RWPE2 (cell line): ENCODE measurements around the gene DES.
"Not testable (repeated sequence)": the region's sequence is repeated elsewhere in the genome, so short reads cannot be mapped to it uniquely, and the experiment has no call there.

Experiments
- ATAC-seq: fragments of 200-7000 bp; cut with Tn5 transposase; 3 replicates; pipeline ENCODE4 v1.9.1; 2021; ENCODE audit warnings: low read depth
- DNase-seq: peaks from one replicate; pipeline ENCODE4 v3.0.0-alpha.2; 2020; ENCODE audit warnings: low spot score
- H3K27ac ChIP-seq: fragments of 450-650 bp; 2 replicates; pipeline ENCODE4 v1.5.1; 2017; ENCODE audit warnings: mild to moderate bottlenecking; ENCODE audit not compliant: poor library complexity, severe bottlenecking
- H3K27me3 ChIP-seq: fragments of 250-450 bp; sonication (Bioruptor Pico); 2 replicates; pipeline ENCODE4 v1.5.1; 2021; ENCODE audit warnings: mild to moderate bottlenecking, moderate library complexity; ENCODE audit not compliant: insufficient read depth, poor library complexity, severe bottlenecking
- H3K36me3 ChIP-seq: fragments of 250-450 bp; sonication (Bioruptor Pico); 2 replicates; pipeline ENCODE4 v1.5.1; 2020; ENCODE audit warnings: low read depth, mild to moderate bottlenecking, moderate library complexity
- H3K4me1 ChIP-seq: fragments of 250-450 bp; sonication (Bioruptor Pico); 2 replicates; pipeline ENCODE4 v1.5.1; 2021; ENCODE audit warnings: mild to moderate bottlenecking, moderate library complexity; ENCODE audit not compliant: insufficient read depth, poor library complexity, severe bottlenecking
- H3K4me3 ChIP-seq: fragments of 250-450 bp; sonication (Bioruptor Pico); 2 replicates; pipeline ENCODE4 v1.5.1; 2021; ENCODE audit warnings: mild to moderate bottlenecking, moderate library complexity; ENCODE audit not compliant: severe bottlenecking
- H3K9me3 ChIP-seq: fragments of 250-450 bp; sonication (Bioruptor Pico); 2 replicates; pipeline ENCODE4 v1.5.1; 2021; ENCODE audit warnings: mild to moderate bottlenecking, moderate library complexity; ENCODE audit not compliant: severe bottlenecking
- TF ChIP-seq, protein P1 (sequence below): fragments of 450-650 bp; IDR thresholded peaks from one replicate; pipeline ENCODE4 v1.5.1; 2017; ENCODE audit warnings: mild to moderate bottlenecking, moderate library complexity; ENCODE audit not compliant: poor library complexity, severe bottlenecking

DES gene

DNA sequence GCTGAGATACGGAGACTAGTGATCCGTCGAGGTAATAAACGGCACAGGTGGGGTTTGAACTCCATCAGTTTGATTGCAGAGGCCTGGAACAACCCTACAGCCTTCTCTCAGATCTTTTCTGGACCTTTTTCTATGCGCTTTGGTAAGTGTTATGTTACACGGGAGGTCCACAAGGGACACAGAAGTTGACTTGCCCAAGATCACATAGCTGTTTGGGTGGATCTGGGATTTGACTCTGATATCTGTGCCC, 29.3 kb upstream of the DES start:
- Histone ChIP-seq H3K9me3 (no peaks in the 10 kb centered on the region), H3K4me3 (peak overlapping the region; percentile 31), H3K4me1 (no peaks in the 10 kb centered on the region), H3K27ac (peak overlapping the region; percentile 68), H3K27me3 (peaks cover 3% of the 10 kb centered on the region), H3K36me3 (peaks cover 20% of the 10 kb centered on the region)
- TF ChIP-seq, protein P1, sequence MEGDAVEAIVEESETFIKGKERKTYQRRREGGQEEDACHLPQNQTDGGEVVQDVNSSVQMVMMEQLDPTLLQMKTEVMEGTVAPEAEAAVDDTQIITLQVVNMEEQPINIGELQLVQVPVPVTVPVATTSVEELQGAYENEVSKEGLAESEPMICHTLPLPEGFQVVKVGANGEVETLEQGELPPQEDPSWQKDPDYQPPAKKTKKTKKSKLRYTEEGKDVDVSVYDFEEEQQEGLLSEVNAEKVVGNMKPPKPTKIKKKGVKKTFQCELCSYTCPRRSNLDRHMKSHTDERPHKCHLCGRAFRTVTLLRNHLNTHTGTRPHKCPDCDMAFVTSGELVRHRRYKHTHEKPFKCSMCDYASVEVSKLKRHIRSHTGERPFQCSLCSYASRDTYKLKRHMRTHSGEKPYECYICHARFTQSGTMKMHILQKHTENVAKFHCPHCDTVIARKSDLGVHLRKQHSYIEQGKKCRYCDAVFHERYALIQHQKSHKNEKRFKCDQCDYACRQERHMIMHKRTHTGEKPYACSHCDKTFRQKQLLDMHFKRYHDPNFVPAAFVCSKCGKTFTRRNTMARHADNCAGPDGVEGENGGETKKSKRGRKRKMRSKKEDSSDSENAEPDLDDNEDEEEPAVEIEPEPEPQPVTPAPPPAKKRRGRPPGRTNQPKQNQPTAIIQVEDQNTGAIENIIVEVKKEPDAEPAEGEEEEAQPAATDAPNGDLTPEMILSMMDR = no peak
- DNase-seq = no peak
- ATAC-seq = no peak

- DNase-seq (no peak), ATAC-seq (no peak)
- H3K27ac ChIP-seq = no peak overlapping the region
- peaks cover 3% of the 10 kb centered on the region for H3K27me3 ChIP-seq
- no peaks in the 10 kb centered on the region for H3K4me1 ChIP-seq
- H3K4me3 ChIP-seq = no peak overlapping the region
- H3K9me3 ChIP-seq = no peaks in the 10 kb centered on the region
- TF ChIP-seq, protein P1 = no peak
- H3K36me3 ChIP-seq = no peaks in the 10 kb centered on the region
Measured at GRCh38 chr2:219392754-219393153, 25.4 kb upstream of the DES start.

- H3K27me3 ChIP-seq, DNase-seq, H3K36me3 ChIP-seq, H3K9me3 ChIP-seq, H3K27ac ChIP-seq, H3K4me1 ChIP-seq, ATAC-seq, H3K4me3 ChIP-seq: not testable (repeated sequence)
Measured at GRCh38 chr2:219395056-219395455, 23.1 kb upstream of the DES start.

DNA sequence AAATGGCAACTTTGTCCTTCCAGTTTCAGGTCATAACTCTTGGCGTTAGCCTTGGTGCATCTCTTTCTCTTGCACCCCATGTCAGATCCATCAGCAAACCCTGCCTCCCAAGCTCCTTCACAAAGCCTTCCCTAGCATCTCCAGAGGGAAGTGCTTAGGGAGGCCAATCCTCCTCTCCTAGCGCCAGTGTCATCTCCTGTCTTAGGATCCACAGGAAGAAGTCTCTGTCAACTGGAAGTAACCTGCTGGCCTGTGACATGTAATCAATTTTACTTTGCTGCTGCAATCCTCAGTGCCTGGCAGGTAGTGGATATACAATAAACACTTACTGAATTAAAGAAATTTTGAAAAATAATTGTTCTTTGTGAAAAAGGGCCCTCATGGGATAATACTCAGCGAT, 22.6 kb upstream of the DES start:
- TF ChIP-seq, protein P1 = no peak
- no peaks in the 10 kb centered on the region for H3K9me3 ChIP-seq
- H3K27me3 ChIP-seq = no peaks in the 10 kb centered on the region
- no peak for ATAC-seq
- no peaks in the 10 kb centered on the region for H3K4me1 ChIP-seq
- H3K4me3 ChIP-seq = no peak overlapping the region
- DNase-seq = no peak
- no peak overlapping the region for H3K27ac ChIP-seq
- no peaks in the 10 kb centered on the region for H3K36me3 ChIP-seq

- Histone ChIP-seq H3K27me3 (no peaks in the 10 kb centered on the region), H3K4me1 (no peaks in the 10 kb centered on the region), H3K36me3 (no peaks in the 10 kb centered on the region), H3K4me3 (no peak overlapping the region), H3K27ac (no peak overlapping the region), H3K9me3 (no peaks in the 10 kb centered on the region)
- TF ChIP-seq, protein P1 = no peak
- DNase-seq (no peak), ATAC-seq (no peak)
Measured at GRCh38 chr2:219396863-219397457, 21.2 kb upstream of the DES start.
